ENCODE data around the gene RBPMS2.

RBPMS2 gene

DNA sequence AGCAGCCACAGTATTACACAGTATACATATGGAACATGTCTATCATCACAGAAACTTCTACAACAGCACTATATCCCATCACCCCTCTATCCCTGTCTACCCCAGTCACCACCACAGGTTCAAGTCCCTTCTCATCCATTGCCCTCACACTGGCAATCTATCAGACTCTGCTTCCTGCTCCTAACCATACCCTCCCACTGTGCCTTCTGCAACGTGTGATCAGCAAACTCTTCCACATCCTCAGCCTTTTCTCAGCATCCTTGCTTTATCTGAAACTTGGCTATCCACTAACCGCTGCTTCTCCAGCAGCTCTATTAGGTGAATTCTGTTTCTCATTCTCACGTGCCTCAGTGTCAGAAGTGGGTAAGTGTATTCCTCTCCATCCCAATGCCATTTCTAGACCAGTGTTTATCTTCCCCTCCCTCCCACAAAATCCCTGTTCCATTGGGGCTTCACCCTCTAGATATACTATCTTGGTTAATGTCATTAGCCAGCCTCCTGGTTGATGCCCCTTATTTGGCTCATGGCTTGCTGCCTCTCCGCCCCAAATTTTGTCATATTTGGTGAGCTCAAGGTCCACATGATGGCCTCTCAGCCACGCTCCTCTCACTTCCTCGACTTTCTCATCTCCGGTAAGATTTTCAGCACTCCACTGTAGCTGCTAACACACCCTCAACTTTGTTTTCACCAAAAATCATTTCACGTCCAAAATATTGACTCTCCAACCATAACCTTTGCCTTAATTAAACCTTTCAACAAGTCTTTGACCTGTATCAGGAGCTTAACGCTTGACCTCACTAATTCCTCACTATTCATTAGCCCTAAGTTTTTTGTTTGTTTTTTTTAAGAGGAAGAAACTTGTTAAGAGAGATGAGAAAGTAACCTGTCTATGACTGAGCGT, 69.1 kb downstream of the RBPMS2 start (continued):
- no peak for TF ChIP-seq PRDM4 (tag by site-specific recombination; IDR thresholded peaks at IDR 0.05)
- no peak for TF ChIP-seq GLI2 (tag by site-specific recombination; IDR thresholded peaks at IDR 0.05; ENCODE audit: borderline replicate concordance, low read depth)
- TF ChIP-seq, protein P1, sequence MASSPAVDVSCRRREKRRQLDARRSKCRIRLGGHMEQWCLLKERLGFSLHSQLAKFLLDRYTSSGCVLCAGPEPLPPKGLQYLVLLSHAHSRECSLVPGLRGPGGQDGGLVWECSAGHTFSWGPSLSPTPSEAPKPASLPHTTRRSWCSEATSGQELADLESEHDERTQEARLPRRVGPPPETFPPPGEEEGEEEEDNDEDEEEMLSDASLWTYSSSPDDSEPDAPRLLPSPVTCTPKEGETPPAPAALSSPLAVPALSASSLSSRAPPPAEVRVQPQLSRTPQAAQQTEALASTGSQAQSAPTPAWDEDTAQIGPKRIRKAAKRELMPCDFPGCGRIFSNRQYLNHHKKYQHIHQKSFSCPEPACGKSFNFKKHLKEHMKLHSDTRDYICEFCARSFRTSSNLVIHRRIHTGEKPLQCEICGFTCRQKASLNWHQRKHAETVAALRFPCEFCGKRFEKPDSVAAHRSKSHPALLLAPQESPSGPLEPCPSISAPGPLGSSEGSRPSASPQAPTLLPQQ (tag by site-specific recombination; IDR thresholded peaks at IDR 0.05) = no peak
- TF ChIP-seq, protein P2, sequence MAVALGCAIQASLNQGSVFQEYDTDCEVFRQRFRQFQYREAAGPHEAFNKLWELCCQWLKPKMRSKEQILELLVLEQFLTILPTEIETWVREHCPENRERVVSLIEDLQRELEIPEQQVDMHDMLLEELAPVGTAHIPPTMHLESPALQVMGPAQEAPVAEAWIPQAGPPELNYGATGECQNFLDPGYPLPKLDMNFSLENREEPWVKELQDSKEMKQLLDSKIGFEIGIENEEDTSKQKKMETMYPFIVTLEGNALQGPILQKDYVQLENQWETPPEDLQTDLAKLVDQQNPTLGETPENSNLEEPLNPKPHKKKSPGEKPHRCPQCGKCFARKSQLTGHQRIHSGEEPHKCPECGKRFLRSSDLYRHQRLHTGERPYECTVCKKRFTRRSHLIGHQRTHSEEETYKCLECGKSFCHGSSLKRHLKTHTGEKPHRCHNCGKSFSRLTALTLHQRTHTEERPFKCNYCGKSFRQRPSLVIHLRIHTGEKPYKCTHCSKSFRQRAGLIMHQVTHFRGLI (tag by site-specific recombination; IDR thresholded peaks at IDR 0.05) = no peak

DNA sequence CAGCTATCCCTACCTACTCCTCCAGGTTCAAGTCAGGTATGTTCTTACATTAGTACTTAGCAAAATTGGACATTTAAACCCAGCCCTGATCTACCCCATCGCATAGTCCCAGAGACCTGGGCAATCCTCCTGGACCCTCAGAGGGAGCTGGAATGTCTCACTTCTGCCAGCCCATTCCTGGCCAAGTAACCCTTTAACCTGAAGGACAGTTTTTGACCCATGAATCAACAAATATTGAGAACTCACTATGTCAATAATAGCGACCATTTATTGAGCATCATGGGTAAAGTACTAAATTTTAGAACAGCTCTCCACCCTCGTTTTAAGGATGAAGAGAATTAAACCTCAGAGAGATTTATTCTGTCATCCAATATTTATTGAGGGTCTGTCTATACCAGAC, 70.4 kb downstream of the RBPMS2 start:
- H3K36me3 ChIP-seq (ENCODE audit: control insufficient read depth in 2 of 2, insufficient read depth in 1 of 2, low read length in 2 of 2) = peaks cover 0 to 7% of the 10 kb centered on the region in 2 experiments; a peak in 1 of 3 replicates
- H3K27ac ChIP-seq (ENCODE audit: extremely low read depth, low read depth, low read length) = no peak overlapping the region
- peaks cover 13% of the 10 kb centered on the region for H3K4me1 ChIP-seq (ENCODE audit: control insufficient read depth, insufficient read depth, low read length)
- TF ChIP-seq INSM2 (tag by site-specific recombination; IDR thresholded peaks at IDR 0.05) (no peak), ZEB2 (tag by site-specific recombination; IDR thresholded peaks at IDR 0.05) (no peak), ZNF473 (tag by site-specific recombination; IDR thresholded peaks at IDR 0.05) (no peak), ZBTB20 (tag by site-specific recombination; IDR thresholded peaks at IDR 0.05) (no peak), GLI4 (tag by site-specific recombination; IDR thresholded peaks at IDR 0.05) (no peak), PATZ1 (tag by site-specific recombination; IDR thresholded peaks at IDR 0.05) (no peak), ZSCAN30 (tag by site-specific recombination; IDR thresholded peaks at IDR 0.05) (no peak), ZNF596 (tag by site-specific recombination; IDR thresholded peaks at IDR 0.05) (no peak), ZBTB49 (tag by site-specific recombination; IDR thresholded peaks at IDR 0.05; ENCODE audit: low read depth) (no peak)
- TF ChIP-seq, protein P3, sequence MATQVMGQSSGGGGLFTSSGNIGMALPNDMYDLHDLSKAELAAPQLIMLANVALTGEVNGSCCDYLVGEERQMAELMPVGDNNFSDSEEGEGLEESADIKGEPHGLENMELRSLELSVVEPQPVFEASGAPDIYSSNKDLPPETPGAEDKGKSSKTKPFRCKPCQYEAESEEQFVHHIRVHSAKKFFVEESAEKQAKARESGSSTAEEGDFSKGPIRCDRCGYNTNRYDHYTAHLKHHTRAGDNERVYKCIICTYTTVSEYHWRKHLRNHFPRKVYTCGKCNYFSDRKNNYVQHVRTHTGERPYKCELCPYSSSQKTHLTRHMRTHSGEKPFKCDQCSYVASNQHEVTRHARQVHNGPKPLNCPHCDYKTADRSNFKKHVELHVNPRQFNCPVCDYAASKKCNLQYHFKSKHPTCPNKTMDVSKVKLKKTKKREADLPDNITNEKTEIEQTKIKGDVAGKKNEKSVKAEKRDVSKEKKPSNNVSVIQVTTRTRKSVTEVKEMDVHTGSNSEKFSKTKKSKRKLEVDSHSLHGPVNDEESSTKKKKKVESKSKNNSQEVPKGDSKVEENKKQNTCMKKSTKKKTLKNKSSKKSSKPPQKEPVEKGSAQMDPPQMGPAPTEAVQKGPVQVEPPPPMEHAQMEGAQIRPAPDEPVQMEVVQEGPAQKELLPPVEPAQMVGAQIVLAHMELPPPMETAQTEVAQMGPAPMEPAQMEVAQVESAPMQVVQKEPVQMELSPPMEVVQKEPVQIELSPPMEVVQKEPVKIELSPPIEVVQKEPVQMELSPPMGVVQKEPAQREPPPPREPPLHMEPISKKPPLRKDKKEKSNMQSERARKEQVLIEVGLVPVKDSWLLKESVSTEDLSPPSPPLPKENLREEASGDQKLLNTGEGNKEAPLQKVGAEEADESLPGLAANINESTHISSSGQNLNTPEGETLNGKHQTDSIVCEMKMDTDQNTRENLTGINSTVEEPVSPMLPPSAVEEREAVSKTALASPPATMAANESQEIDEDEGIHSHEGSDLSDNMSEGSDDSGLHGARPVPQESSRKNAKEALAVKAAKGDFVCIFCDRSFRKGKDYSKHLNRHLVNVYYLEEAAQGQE (tag by site-specific recombination; IDR thresholded peaks at IDR 0.05) = no peak
- CTCF ChIA-PET = interaction anchor here (1.0 to 2.3 kb wide), 2 partner anchors 21 to 23 kb away, joined by 4 to 8 read pairs; no protein-coding TSS in a partner anchor
- POLR2A ChIA-PET = no interaction called here
- H3K4me3 ChIP-seq (ENCODE audit: low read depth, low read length) = no peak overlapping the region
- no peaks in the 10 kb centered on the region for H3K9me3 ChIP-seq (ENCODE audit: control insufficient read depth, insufficient read depth, low read depth, low read length)
